Activated CD4-positive, alpha-beta memory T cell treated with anti-CD3 and anti-CD28 coated beads, Interleukin-2, amount 10 ng/mL, durations not matched to agents 7 days and 5 days (primary cell): ENCODE results near the gene TEX44. TPM values are rescaled to one million over a fixed set of nuclear protein-coding genes. Genes with fewer than 3 reads are reported as not detected.

Source experiments
- CTCF ChIA-PET: fragments of 350-600 bp; sonication (Branson Sonifier 250); formaldehyde crosslinking; loops from one replicate; lab custom pipeline; 2021; ENCODE audit warnings: antibody characterized with exemption, inconsistent platforms; lab: Charles Lee
- POLR2A ChIA-PET: fragments of 350-600 bp; sonication (Branson Sonifier 250); formaldehyde crosslinking; loops from one replicate; lab custom pipeline; 2021; ENCODE audit warnings: antibody characterized with exemption; lab: Charles Lee
- DNase-seq: peaks from one replicate; pipeline ENCODE4 v3.0.0-alpha.2; 2020
- H3K27ac Mint-ChIP-seq: one replicate; pipeline ENCODE4 v1.8.0; 2021; ENCODE audit warnings: mild to moderate bottlenecking, mixed read lengths
- H3K27me3 Mint-ChIP-seq: one replicate; pipeline ENCODE4 v1.8.0; 2021; ENCODE audit warnings: mixed read lengths
- H3K36me3 Mint-ChIP-seq: one replicate; pipeline ENCODE4 v1.8.0; 2021; ENCODE audit warnings: low read depth, mixed read lengths
- H3K4me1 Mint-ChIP-seq: one replicate; pipeline ENCODE4 v1.8.0; 2021; ENCODE audit warnings: mixed read lengths
- H3K4me3 Mint-ChIP-seq: one replicate; pipeline ENCODE4 v1.8.0; 2021; ENCODE audit warnings: mild to moderate bottlenecking, mixed read lengths
- H3K9me3 Mint-ChIP-seq: one replicate; pipeline ENCODE4 v1.8.0; 2021; ENCODE audit warnings: mixed read lengths
- total RNA-seq, 2 experiments: library from RNA; stranded (reverse); gene quantifications; one replicate each; pipeline ENCODE4 v1.2.3, GENCODE V29; 2021

The TEX44 gene
- total RNA-seq, 2 experiments from 2014 or later, result not detected

DNA sequence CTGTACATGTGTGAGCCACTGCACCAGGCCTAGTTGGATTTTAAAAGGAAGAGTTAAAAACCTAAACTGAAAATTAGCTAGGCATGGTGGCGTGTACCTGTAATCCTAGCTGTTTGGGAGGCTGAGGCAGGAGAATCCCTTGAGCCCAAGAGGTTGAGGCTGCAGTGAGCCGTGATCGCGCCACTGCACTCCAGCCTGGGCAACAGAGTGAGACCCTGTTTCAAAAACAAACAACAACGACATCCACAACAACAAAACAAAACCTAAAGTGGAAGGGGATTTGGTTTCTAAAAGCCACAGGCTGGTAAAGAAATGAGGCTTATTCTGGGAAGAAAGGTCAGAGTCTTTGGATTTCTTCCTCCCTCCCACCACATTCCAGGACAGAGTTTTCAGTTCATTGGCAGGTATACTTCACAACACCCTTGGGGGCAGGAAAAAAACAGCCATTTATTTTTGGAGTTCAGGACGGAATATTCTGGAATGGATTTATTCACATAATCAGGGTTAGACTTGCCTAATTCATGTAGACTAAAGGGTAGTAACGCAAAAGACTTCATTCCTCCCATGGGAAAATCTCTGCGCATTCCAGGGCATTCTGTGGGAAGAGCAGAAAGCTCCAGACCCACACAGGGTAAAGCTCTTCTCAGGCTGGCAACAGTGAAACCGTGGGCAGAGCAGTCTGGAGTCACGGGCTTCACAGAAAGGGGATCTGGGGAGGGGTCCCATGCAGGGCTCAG is 34.9 kb downstream of the TEX44 start:
- Mint-ChIP-seq H3K4me1 (peaks cover 15% of the 10 kb centered on the region), H3K27me3 (peaks cover 2% of the 10 kb centered on the region), H3K36me3 (no peaks in the 10 kb centered on the region), H3K4me3 (no peak overlapping the region), H3K9me3 (no peaks in the 10 kb centered on the region), H3K27ac (peak overlapping the region; percentile 74)
- DNase-seq, result no peak
- CTCF ChIA-PET, result interaction anchor here (0.6 to 2.5 kb wide), 10 partner anchors 15 to 312 kb away, joined by 3 to 15 read pairs (median 4); partner anchors contain the start of gene PTMA
- POLR2A ChIA-PET, result interaction anchor here (0.7 to 1.7 kb wide), 5 partner anchors 14 to 241 kb away, joined by 3 to 13 read pairs (median 6); partner anchors contain the start of gene PTMA

DNA sequence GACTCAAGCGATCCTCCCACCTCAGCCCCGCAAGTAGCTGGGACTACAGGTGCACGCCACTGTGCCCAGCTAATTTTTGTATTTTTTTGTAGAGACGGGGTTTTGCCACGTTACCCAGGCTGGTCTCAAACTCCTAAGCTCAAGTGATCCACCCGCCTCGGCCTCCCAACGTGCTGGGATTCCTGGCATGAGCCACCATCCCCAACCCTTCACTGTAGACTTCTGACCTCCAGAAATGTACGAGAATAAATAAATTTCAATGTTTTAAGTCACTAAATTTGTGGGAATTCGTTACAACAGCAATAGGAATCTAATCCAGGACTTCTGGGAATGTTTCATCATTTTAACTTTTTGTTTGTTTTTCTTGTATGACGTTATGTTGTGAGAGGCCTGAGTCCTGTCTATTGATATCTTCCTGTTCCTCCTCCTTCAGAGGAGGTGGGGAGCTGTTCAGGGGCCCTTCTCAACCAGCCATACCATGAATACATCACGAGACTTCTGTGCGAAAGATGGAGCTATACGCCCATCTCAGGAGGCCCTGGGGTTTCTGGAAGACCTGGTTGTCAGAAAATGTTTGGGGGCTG is 40.0 kb downstream of the TEX44 start:
- POLR2A ChIA-PET, result interaction anchor here (0.6 to 0.8 kb wide), 2 partner anchors 15 to 20 kb away, joined by 3 to 6 read pairs; no protein-coding TSS in a partner anchor
- Mint-ChIP-seq H3K27me3 (peaks cover 4% of the 10 kb centered on the region), H3K27ac (no peak overlapping the region), H3K9me3 (no peaks in the 10 kb centered on the region), H3K4me3 (no peak overlapping the region), H3K4me1 (peaks cover 5% of the 10 kb centered on the region), H3K36me3 (no peaks in the 10 kb centered on the region)
- CTCF ChIA-PET, result interaction anchor here (0.7 to 1.5 kb wide), 4 partner anchors 19 to 45 kb away, joined by 3 read pairs; no protein-coding TSS in a partner anchor
- DNase-seq, result no peak

DNA sequence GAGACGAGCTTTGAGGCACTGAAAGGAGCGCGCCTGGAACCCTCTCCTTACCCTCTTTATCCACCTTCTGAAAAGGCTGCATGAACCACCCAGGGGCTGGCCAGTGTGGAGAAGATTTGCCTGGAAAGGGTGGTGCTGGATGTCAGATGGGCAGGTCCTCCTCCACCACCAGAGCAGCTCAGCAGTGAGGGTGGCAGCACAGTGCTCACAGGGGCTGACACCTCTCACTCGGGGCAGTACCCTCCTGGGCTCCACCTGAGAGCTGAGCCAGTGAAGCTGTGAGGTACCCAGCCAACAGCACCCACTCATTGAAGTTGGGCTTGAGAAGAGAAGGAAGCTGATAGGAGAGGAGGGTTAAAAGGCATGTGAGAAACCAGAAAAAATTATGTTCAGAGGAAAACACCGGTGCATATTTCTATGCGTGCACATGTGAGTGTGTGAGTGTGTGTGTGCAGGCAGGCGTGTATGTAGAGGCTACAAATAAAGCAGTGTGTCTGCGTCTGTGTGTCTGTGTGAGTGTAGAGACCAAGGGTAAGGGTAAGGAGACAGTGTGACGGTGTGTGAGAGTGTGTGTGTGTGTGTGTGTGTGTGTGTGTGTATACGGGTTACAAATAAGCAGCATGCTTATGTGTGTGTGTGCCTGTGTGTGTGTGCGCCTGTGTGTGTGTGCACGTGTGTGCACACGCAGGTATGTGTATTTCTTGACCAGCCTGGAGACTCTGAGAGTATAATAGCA is 40.7 kb downstream of the TEX44 start:
- Mint-ChIP-seq H3K4me1 (no peaks in the 10 kb centered on the region), H3K4me3 (no peak overlapping the region), H3K27me3 (peaks cover 4% of the 10 kb centered on the region), H3K9me3 (no peaks in the 10 kb centered on the region), H3K27ac (no peak overlapping the region), H3K36me3 (no peaks in the 10 kb centered on the region)
- CTCF ChIA-PET, result interaction anchor here (0.7 to 1.2 kb wide), 3 partner anchors 20 to 44 kb away, joined by 3 read pairs; no protein-coding TSS in a partner anchor
- DNase-seq, result no peak
- POLR2A ChIA-PET, result interaction anchor here (0.6 to 0.8 kb wide), 2 partner anchors 15 to 20 kb away, joined by 3 to 6 read pairs; no protein-coding TSS in a partner anchor

DNA sequence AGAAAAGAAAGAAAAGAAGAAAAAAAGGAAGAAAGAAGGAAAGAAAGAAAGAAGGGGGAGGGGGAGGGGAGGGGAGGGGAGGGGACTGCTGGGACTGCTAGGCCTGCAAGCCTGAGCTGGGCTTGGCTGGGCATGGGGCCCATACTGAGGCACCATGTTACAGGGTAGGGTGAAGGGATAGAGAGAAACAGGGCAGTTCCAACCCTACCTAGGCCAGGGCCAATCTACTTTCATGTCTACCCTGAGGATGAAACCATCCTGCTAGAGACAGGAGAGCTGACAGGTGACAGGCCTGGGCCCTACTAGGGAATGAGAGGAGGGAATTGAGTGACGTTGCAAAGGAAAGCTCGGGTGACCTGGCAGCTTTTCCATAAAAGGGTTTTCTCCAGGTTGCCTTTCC is 41.7 kb downstream of the TEX44 start:
- peaks cover 4% of the 10 kb centered on the region for H3K27me3 Mint-ChIP-seq
- no peaks in the 10 kb centered on the region for H3K4me1 Mint-ChIP-seq
- POLR2A ChIA-PET, result no interaction called here
- CTCF ChIA-PET, result interaction anchor here (0.6 kb wide), 1 partner anchor 43 kb away, joined by 3 read pairs; no protein-coding TSS in a partner anchor
- DNase-seq, result no peak
- no peak overlapping the region for H3K4me3 Mint-ChIP-seq
- no peak overlapping the region for H3K27ac Mint-ChIP-seq
- no peaks in the 10 kb centered on the region for H3K36me3 Mint-ChIP-seq
- no peaks in the 10 kb centered on the region for H3K9me3 Mint-ChIP-seq

DNA sequence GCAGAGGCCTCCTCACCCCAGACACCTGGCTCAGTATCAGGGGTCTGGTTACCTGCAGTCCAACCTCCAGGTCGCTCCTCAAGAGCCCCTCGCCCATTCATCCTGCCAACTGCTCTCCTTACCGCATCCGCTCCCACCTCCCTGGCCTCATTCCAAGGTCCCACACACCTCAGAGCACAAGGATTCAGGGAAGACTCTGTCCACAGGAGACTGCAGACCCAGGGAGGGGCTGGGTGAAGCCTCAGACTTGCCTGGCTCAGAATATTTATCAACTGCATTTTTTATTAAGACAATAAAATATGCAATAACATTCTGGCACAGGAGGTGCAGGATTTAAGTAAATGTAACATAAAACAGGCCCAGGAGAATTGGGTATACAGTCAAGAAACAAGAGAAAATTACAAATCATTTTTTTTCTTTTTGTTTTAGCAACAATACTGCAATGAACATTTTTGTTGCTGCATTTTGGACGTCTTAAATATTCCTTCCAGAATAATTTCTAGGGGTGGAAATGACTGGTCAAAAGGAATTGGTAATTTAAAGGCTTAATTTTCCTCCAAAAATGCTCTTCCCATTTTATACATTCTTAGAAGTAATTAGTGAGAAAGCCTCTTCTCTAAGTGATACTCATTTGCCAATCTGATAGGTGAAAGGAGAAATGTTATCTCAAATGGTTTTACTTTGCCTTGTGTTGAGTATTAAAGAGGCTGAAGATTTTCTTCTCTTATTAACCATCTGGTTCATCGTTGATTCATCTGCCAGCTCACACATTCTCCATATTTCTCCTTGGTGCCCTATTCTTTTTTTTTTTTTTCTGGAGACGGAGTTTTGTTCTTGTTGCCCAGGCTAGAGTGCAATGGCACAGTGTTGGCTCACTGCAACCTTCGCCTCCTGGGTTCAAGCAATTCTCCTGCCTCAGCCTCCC is 42.5 kb downstream of the TEX44 start:
- Mint-ChIP-seq H3K27ac (no peak overlapping the region), H3K4me1 (peaks cover under 1% of the 10 kb centered on the region), H3K9me3 (no peaks in the 10 kb centered on the region), H3K36me3 (no peaks in the 10 kb centered on the region), H3K27me3 (peaks cover 4% of the 10 kb centered on the region), H3K4me3 (no peak overlapping the region)
- ChIA-PET POLR2A (no interaction called here), CTCF (interaction anchor here (0.6 to 1.1 kb wide), 2 partner anchors 42 to 79 kb away, joined by 3 read pairs; no protein-coding TSS in a partner anchor)
- no peak for DNase-seq

DNA sequence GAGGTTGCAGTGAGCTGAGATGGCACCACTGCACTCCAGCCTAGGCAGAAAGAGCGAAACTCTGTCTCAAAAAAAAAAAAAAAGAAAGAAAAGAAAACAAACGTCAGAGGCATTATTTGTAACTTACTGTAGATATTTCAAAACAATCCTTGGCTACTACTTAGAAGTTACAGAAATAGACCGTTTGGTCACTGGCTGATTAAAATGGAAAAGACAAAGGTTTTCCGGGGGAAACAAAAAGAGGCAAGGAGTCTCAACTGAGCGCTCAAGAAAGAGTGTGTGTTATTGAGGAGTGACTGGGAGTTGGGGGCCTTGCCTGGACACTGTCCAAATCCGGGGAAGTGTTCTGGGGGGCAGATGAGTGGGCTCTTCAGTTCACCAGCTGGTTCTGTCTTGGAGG is 47.6 kb downstream of the TEX44 start:
- no peak overlapping the region for H3K4me3 Mint-ChIP-seq
- peaks cover 2% of the 10 kb centered on the region for H3K27me3 Mint-ChIP-seq
- CTCF ChIA-PET, result no interaction called here
- peaks cover 19% of the 10 kb centered on the region for H3K4me1 Mint-ChIP-seq
- H3K36me3 Mint-ChIP-seq, result no peaks in the 10 kb centered on the region
- H3K27ac Mint-ChIP-seq, result no peak overlapping the region
- no peak for DNase-seq
- POLR2A ChIA-PET, result no interaction called here
- no peaks in the 10 kb centered on the region for H3K9me3 Mint-ChIP-seq

DNA sequence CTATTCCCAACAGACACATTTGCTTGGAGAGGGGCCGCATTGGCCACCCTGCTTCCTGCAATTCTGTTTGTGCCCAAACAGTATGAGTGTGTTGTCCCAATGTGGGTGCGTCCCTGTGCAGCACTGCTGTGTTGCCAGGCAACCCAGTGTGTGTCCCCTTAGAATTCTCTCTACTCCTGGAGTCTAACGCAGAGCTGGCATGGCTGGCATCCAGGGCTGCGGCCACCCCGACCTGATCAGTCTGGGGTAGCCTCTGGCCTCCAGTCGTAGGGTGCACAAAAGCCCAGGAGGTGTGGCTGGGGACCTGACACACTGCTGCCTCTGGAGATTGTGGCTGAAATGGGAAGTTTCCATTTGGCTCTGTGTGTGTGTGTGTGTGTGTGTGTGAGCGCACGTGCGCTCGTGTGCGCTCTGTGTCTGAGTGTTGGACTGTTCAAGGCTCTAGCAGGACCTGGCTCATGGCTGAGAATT is 48.0 kb downstream of the TEX44 start:
- no peak overlapping the region for H3K4me3 Mint-ChIP-seq
- CTCF ChIA-PET, result no interaction called here
- H3K9me3 Mint-ChIP-seq, result no peaks in the 10 kb centered on the region
- POLR2A ChIA-PET, result no interaction called here
- peaks cover 2% of the 10 kb centered on the region for H3K27me3 Mint-ChIP-seq
- H3K27ac Mint-ChIP-seq, result no peak overlapping the region
- H3K36me3 Mint-ChIP-seq, result no peaks in the 10 kb centered on the region
- no peak for DNase-seq
- H3K4me1 Mint-ChIP-seq, result peaks cover 19% of the 10 kb centered on the region

DNA sequence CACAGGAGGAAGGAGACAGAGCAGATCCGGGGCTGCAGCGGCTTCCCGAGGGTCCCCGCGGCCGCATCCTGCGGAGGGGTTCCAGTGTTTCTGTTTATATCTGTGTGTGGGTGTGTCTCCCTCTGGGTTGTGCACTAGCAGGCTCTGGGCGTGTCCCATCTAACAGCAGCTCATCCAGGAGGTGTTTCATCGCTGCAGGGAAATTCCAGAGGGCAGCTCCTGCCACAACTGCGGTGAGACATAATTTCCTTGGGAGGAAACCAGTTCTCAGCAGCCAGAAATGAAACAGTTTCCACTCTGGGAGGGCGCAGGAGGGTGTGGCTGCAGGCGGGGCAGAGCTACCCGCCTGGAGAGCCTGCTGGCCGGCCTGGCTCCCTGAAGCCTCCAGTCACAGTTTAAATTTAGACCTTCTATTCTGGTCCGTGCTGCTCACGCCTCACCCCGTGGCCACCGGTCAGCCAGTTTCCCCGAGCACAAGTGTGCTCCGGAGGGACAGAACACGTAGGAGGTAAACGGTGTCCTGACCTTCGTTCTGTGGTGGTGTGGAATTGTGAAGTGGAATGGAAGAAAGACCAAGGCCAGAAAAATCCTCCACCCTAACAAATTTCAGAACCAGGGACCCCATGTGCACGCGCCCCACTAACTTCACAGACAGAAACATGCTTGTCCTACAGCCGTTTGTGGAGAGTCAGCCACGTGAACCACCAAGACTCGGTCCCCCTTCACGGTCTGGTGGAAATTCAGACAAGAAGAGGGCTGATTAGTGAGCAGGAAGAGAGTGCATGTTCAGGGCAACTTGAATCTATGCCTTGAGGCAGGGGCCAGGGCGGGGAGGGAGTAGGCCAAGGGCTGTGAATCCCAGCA is 50.2 kb downstream of the TEX44 start:
- H3K27me3 Mint-ChIP-seq, result no peaks in the 10 kb centered on the region
- POLR2A ChIA-PET, result interaction anchor here (1.0 to 2.8 kb wide), 7 partner anchors 26 to 120 kb away, joined by 3 to 18 read pairs (median 3); partner anchors contain the start of gene PTMA
- H3K27ac Mint-ChIP-seq, result peak overlapping the region; percentile 71
- CTCF ChIA-PET, result interaction anchor here (0.6 to 2.2 kb wide), 10 partner anchors 14 to 72 kb away, joined by 3 to 11 read pairs (median 4); no protein-coding TSS in a partner anchor
- H3K4me3 Mint-ChIP-seq, result peak overlapping the region; percentile 64
- peaks cover 19% of the 10 kb centered on the region for H3K4me1 Mint-ChIP-seq
- peak; percentile 66 for DNase-seq
- H3K9me3 Mint-ChIP-seq, result no peaks in the 10 kb centered on the region
- H3K36me3 Mint-ChIP-seq, result no peaks in the 10 kb centered on the region

DNA sequence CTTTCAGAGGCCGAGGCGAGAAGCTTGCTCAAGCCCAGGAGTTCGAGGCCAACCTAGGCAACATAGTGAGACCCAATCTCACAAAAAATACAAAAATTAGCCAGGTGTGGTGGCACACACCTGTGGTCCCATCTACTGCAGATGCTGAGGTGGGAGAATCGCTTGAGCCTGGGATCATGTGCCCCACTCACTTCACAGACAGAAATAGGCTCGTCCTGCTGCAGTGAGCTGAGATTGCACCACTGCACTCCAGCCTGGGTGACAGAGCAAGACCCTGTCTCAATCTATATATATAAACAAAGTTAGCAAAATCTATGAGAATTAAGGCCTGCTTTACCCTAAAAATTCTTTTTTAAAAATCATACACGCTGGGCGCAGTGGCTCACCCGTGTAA is 50.8 kb downstream of the TEX44 start:
- Mint-ChIP-seq H3K27me3 (peaks cover 1% of the 10 kb centered on the region), H3K36me3 (no peaks in the 10 kb centered on the region), H3K4me1 (peaks cover 20% of the 10 kb centered on the region), H3K4me3 (no peak overlapping the region), H3K27ac (peak overlapping the region; percentile 71), H3K9me3 (no peaks in the 10 kb centered on the region)
- DNase-seq, result no peak
- POLR2A ChIA-PET, result interaction anchor here (1.9 to 2.8 kb wide), 3 partner anchors 29 to 65 kb away, joined by 4 to 18 read pairs (median 11); partner anchors contain the start of gene PTMA
- CTCF ChIA-PET, result interaction anchor here (0.7 to 2.2 kb wide), 7 partner anchors 17 to 151 kb away, joined by 3 to 11 read pairs (median 4); no protein-coding TSS in a partner anchor
